Stimulated activated CD4-positive, alpha-beta T cell treated with anti-CD3 and anti-CD28 coated beads, Interleukin-1b, Interleukin-23, amount 100 ng/mL, for 1 hour (primary cell): ENCODE results near the gene SKOR1.

Experiments used
- DNase-seq, 2 donors: peaks; one replicate each; pipeline ENCODE4 v3.0.0-alpha.2; 2020; ENCODE audit warnings: low read depth in 2 of 2

SKOR1 gene

GRCh38 chr15:67850994-67851571 lies 25.8 kb downstream of the SKOR1 start:
- DNase-seq: no peak

DNA sequence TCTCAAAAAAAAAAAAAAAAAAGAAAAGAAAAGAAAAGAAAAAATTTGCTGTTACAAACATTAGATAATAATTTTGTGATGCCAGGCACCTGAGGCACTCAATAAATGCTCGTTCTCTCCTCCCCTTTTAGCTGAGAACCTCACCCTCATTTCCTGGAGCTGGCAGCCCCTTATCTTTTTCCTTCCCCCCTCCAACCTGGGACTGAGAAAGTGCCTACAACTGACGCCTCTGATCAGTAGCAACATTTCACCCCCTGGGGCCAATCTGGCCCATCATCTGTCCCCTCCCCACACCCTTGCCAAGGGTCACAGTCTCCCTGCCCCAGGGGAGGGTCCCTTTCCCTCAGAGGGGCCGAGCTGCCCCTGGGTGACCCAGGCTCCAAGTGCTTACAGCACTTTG lies 27.1 kb downstream of the SKOR1 start:
- DNase-seq: no peak

- DNase-seq: no peak
These were observed 28.1 kb downstream of the SKOR1 start for GRCh38 chr15:67853454-67853853.

DNA sequence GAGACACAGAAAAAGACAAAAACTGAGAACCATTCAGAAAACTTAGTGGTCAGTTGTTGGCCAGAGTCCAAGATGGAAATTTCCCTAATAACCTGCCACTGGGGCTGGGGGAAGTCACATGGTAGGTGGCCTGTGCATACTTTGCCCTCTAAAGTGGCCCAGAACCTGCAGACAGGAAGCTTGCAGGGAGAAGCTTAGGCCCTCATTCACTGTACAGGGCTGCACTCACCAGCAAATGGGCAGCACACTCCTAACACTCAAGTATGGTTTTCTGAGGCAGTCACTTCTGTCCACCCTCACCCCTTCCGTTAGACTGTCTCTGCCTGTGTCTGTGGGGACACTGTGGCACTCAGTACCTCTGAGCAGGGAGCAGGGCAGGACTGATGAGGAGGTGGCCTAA lies 29.0 kb downstream of the SKOR1 start:
- no peak for DNase-seq

GRCh38 chr15:67855842-67856241 lies 30.5 kb downstream of the SKOR1 start:
- no peak for DNase-seq

DNA sequence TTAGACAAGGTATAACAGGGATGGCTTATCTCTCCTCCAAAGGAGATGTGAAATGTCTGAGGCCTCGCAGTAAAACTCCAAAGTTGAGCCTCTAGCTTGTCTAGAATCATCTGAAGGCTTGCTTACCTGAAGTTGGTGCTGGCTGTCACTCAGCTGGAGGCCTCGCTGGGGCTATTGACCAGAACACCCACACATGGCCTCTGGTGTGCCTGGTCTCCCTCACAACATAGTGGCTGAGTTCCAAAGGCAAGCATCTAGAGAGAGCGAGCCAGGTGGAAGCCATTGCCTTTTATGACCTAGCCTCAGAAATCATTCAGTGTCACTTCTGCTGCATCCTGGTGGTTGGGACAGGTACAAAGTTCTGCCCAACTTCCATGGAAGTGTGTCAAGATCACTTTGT lies 31.9 kb downstream of the SKOR1 start:
- DNase-seq: no peak

- no peak for DNase-seq
These were observed 34.1 kb downstream of the SKOR1 start for GRCh38 chr15:67859331-67859946.

GRCh38 chr15:67861983-67862382 lies 36.7 kb downstream of the SKOR1 start:
- no peak for DNase-seq

DNA sequence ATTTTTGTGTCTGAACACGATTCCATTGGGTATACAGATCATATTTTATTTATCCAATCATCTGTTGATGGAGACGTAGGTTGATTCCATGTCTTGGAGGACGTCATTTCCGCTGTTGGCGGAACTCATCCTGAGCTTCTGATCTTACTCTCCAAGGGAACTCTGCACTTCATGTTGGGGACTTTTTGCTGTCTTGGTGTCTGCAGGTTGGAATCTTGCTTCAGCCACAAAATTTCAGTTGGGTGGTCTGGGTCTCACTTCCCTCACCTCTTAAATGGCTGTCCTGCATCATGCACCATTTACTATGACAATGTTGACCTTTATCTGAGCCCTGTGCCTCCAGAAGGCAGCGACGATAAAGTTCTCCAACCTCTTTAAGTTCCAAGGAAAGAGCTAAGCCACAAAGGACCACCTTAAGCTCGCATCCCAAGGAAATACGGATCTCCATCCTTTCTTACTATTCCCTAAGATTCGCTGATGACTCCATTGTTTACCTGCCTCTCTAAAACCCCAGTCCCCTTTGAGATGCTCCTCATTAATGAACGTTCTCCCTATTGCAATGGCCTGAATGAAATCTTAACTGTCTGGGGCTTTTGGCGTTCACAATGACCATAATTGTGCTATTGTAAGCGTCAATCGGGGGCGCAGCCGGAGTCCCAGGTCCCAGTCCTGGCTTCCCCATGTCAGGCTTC lies 37.6 kb downstream of the SKOR1 start:
- no peak for DNase-seq

- peak; percentile 19 to 48 for DNase-seq
These were observed 38.2 kb downstream of the SKOR1 start for GRCh38 chr15:67863442-67863987.

DNA sequence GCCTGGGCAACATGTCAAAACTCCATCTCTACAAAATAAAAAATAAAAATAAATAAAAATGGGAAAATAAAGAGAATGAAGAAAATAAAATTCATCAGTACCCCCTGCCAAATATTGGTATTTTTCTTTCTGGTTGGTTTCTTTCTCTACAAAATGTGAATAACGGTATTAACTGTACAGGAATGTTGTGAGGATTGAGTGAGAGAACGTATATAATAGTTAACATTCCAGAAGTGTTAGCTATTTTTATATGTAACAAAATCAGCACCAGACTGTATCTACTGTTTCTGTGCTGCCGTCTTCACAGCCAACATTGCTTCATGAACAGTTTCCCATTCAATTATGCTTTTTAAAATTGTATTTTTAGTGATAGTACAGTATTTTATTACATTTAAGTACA lies 40.0 kb downstream of the SKOR1 start:
- DNase-seq: no peak

GRCh38 chr15:67865766-67866165 lies 40.5 kb downstream of the SKOR1 start:
- no peak for DNase-seq

DNA sequence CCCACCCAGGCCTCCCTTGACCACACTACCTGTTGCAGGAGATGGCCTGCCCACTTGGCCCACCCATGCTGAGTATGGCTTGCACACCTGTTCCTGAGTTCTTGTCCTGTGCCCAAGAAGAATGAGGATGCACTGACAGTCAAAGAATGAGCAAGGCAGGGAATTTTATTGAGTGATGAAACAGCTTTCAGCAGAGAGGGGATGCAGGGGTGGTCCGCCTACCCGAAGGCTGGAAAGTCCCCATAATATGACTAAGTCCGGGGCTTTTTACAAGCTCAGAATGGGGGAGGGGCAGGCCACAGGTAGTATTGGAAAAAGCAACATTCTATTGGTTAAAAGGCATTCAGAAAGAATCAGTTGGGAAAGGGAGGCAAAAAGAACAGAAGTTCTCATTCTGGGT lies 44.4 kb downstream of the SKOR1 start:
- DNase-seq: no peak

DNA sequence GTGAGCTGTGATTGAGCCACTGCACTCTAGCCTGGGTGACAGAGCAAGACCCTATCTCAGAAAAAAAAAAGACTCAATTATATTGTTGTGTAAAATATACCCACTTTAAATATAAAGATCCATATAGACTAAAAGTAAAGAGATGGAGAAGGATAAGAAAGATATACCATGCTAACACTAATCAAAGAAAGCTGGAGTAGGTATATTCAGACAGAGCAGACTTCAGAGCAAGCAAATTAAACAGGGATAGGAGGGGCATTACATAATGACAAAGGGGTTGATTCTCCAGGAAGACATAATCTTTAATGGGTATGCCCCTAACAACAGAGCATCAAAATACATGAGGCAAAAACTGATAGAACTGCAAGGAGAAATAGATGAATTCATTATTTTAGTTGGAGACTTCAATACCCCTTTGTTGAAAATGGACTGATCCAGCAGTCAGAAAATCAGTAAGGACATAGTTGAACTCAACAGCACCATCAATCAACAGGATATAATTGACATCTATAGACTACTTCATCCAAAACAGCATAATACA lies 45.6 kb downstream of the SKOR1 start:
- DNase-seq: no peak

DNA sequence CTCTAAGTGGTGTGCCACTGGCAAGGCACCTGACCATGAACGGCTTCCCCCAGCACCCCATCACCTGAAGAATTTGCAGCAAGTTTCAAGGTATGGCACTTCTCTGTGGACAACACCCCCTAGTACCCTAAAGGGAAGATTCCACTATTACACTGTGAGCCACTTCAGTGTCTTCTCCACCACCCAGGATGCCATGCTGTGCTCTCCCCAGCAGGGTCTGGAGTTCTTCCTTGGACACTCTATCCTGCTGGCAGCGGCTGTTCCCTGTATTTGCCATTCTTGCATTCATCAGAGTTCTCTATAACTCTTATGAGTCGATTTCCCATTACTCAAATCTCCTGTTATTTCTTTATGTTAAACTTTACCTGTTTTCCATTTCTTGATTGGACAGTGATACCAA lies 48.5 kb downstream of the SKOR1 start:
- DNase-seq: no peak

GRCh38 chr15:67878712-67879206 lies 53.5 kb downstream of the SKOR1 start:
- no peak for DNase-seq

- DNase-seq: no peak
These were observed 54.3 kb downstream of the SKOR1 start for GRCh38 chr15:67879440-67880129.

DNA sequence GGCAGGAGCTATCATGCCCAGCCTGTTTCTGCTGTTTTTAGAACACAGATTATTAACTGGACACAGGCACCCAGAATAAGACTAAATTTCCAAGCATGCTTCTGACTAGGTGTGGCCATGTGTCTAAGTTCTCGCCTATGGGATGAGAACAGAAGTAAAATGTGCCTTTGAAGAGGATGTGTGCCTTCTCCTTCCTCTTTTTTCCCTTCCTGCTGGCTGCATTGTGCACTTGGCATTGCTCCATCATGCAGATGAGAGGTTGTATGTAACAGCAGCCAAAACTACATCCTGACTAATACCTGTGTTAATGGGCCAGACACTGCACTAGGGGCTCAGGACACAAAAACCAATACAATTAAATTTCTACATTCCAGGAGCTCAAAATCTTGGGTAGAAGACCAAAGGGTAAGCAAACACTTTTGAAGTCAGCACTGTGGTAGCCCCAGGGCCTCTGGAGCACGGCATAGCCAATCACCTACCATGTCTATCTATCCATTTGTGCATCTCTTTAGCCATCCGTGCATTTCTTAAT lies 55.4 kb downstream of the SKOR1 start:
- DNase-seq: no peak

DNA sequence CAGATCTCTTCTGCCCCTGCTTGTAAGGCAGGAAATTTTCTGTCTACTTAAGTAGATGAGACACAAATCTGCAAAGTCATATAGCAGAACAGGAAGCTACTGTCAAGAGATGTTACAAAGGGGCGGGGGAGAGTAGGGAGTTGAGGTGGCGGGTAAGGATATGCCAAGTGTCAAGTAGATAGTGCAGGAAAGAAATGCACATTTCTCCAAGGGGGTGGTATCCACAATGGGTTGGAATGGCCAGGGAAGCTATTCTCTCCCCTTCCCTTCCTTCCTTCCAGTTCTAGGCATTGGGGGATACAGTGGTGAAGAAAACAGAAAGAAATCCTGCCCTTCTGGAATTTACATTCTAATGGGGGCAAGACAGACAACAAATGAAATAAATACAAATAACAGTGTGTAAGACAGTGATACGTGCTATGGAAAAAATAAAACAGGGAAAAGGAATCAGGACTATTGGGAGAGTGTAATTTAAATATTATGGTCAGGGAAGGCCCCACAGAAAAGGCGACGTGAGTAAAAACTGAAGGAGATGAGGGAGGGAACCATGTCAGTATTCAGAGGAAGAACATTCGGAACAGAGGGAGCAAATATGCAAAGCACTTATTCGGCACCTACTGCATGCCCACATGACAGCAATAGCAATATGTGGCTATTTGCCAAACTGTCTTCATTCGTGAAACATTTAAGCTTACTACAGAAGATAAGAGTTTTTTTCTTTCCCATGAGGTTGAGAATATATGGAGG lies 57.4 kb downstream of the SKOR1 start:
- DNase-seq: no peak

DNA sequence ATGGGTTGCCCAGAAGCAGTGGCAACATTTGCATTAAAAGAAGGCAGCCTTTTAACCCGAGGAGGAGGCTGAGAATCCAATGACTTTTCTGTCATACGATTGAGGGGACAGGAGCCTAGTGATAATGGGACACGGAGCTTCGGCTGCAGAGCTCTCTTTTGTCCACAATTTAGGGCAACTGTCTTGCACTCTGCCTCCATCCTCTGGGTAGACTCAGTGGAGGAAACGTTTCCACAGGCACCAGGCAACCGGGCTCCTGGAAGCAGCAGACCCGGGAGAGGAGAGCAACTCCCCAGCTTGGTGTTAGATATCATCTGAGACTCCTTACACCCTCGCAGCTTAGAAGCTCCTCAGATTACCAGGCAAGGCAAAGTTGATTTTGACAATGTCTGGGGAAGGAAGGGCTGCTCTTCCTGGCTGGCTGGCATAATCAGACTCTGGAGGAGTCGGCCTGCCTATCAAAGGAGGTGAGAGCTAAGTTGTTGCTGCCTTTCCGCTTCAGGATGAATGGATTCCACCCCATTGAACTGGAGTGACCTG lies 58.0 kb downstream of the SKOR1 start:
- no peak for DNase-seq

DNA sequence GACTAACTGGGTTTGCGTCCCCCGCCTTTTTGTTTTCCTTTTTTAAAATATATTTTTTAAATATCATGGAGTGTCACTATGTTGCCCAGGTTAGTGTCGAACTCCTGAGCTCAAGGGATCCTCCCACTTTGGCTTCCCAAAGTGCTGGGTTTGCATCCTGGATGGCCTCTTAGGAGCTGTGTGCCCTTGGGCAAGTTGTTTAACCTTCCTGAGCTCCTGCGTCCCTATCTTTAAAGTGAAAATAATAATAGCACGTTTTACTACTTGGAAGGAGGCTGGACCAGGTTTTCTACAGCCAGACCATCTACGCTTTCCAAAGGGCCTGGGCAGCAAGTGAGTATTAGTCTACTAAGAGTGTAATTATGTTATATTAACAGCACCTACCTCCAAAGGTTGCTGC lies 58.7 kb downstream of the SKOR1 start:
- no peak for DNase-seq
